HEK293 (cell line): Measurements from ENCODE around the gene TMEM121B.
A peak's percentile ranks its signal among the peaks of the same experiment; 100 is the strongest.

ENCODE experiments used
- CTCF ChIA-PET: fragments of 350-600 bp; formaldehyde crosslinking; extraction: SDS; loops from one replicate; lab custom pipeline; 2021; ENCODE audit warnings: antibody characterized with exemption; lab: Yijun Ruan, JAX
- POLR2A ChIA-PET: fragments of 300-600 bp; formaldehyde crosslinking; extraction: SDS; loops from one replicate; lab custom pipeline; 2020; ENCODE audit warnings: antibody characterized with exemption, inconsistent platforms; lab: Yijun Ruan, JAX
- H3K27ac ChIP-seq: fragments of 200-500 bp; sonication (Bioruptor generic); 2 replicates; pipeline ENCODE4 v1.5.1; 2014; ENCODE audit warnings: low read depth, low read length, control low read depth, inconsistent platforms; ENCODE audit errors: extremely low read depth
- H3K36me3 ChIP-seq, 2 experiments: fragments of 200-500 bp in 1 of 2; sonication (Bioruptor generic) in 1 of 2; 1 replicate in 1 of 2; 2 replicates in 1 of 2; pipeline ENCODE4 v1.5.1; 2014 to 2017; ENCODE audit warnings: inconsistent platforms in 2 of 2, low read length in 2 of 2; ENCODE audit not compliant: control insufficient read depth in 2 of 2, insufficient read depth in 1 of 2
- H3K4me1 ChIP-seq: fragments of 200-500 bp; sonication (Bioruptor generic); 2 replicates; pipeline ENCODE4 v1.5.1; 2014; ENCODE audit warnings: mild to moderate bottlenecking, low read length, inconsistent platforms; ENCODE audit not compliant: control insufficient read depth, insufficient read depth
- H3K4me3 ChIP-seq: 2 replicates; pipeline ENCODE4 v1.5.1; 2011; ENCODE audit warnings: low read depth, mild to moderate bottlenecking, control low read depth, low read length, moderate library complexity
- H3K9me3 ChIP-seq: fragments of 200-500 bp; sonication (Bioruptor generic); 2 replicates; pipeline ENCODE4 v1.5.1; 2014; ENCODE audit warnings: low read depth, low read length, inconsistent platforms; ENCODE audit not compliant: control insufficient read depth, insufficient read depth
- BCL11A ChIP-seq: fragments of 450-650 bp; formaldehyde crosslinking; IDR thresholded peaks from 2 replicates; pipeline ENCODE4 v1.5.1; 2016; ENCODE audit warnings: low read depth, missing biosample characterization, missing genetic modification characterization
- BCL11B ChIP-seq: fragments of 450-650 bp; formaldehyde crosslinking; IDR thresholded peaks from 2 replicates; pipeline ENCODE4 v1.5.1; 2016; ENCODE audit warnings: low read depth, missing biosample characterization, missing genetic modification characterization
- EGR2 ChIP-seq: fragments of 450-650 bp; formaldehyde crosslinking; IDR thresholded peaks from 2 replicates; pipeline ENCODE4 v1.5.1; 2016; ENCODE audit warnings: low read depth, missing biosample characterization, missing genetic modification characterization
- GLIS1 ChIP-seq: fragments of 450-650 bp; formaldehyde crosslinking; IDR thresholded peaks from 2 replicates; pipeline ENCODE4 v1.5.1; 2016; ENCODE audit warnings: missing biosample characterization, missing genetic modification characterization
- HOXD13 ChIP-seq: sonication (generic); formaldehyde crosslinking; IDR thresholded peaks from 2 replicates; pipeline ENCODE4 v1.8.0; 2022; ENCODE audit warnings: missing genetic modification reagents, borderline replicate concordance
- KLF1 ChIP-seq: fragments of 450-650 bp; formaldehyde crosslinking; IDR thresholded peaks from 2 replicates; pipeline ENCODE4 v1.5.1; 2016; ENCODE audit warnings: missing biosample characterization, missing genetic modification characterization
- KLF17 ChIP-seq: fragments of 450-650 bp; formaldehyde crosslinking; IDR thresholded peaks from 2 replicates; pipeline ENCODE4 v1.5.1; 2016; ENCODE audit warnings: missing biosample characterization, missing genetic modification characterization
- PRDM2 ChIP-seq: fragments of 450-650 bp; formaldehyde crosslinking; IDR thresholded peaks from 2 replicates; pipeline ENCODE4 v1.5.1; 2016; ENCODE audit warnings: missing biosample characterization, missing genetic modification characterization, borderline replicate concordance
- ZBTB20 ChIP-seq: fragments of 450-650 bp; formaldehyde crosslinking; IDR thresholded peaks from 2 replicates; pipeline ENCODE4 v1.5.1; 2016; ENCODE audit warnings: missing biosample characterization, missing genetic modification characterization
- ZFHX2 ChIP-seq: fragments of 450-650 bp; formaldehyde crosslinking; conservative IDR thresholded peaks from 2 replicates; pipeline ENCODE4 v1.5.1; 2016; ENCODE audit warnings: missing biosample characterization, missing genetic modification characterization
- ZIC2 ChIP-seq: fragments of 450-650 bp; formaldehyde crosslinking; IDR thresholded peaks from 2 replicates; pipeline ENCODE4 v1.5.1; 2016; ENCODE audit warnings: missing biosample characterization, missing genetic modification characterization
- ZNF132 ChIP-seq: fragments of 450-650 bp; formaldehyde crosslinking; IDR thresholded peaks from 2 replicates; pipeline ENCODE4 v1.5.1; 2017; ENCODE audit warnings: missing biosample characterization, missing genetic modification characterization, borderline replicate concordance
- ZNF202 ChIP-seq: fragments of 450-650 bp; formaldehyde crosslinking; IDR thresholded peaks from 2 replicates; pipeline ENCODE4 v1.5.1; 2016; ENCODE audit warnings: missing biosample characterization, missing genetic modification characterization, borderline replicate concordance
- ZNF214 ChIP-seq: fragments of 450-650 bp; formaldehyde crosslinking; IDR thresholded peaks from 2 replicates; pipeline ENCODE4 v1.5.1; 2017; ENCODE audit warnings: missing biosample characterization, mild to moderate bottlenecking, missing genetic modification characterization, borderline replicate concordance
- ZNF24 ChIP-seq: fragments of 450-650 bp; formaldehyde crosslinking; IDR thresholded peaks from 2 replicates; pipeline ENCODE4 v1.5.1; 2016; ENCODE audit warnings: missing biosample characterization, missing genetic modification characterization
- ZNF324 ChIP-seq: fragments of 450-650 bp; formaldehyde crosslinking; IDR thresholded peaks from 2 replicates; pipeline ENCODE4 v1.5.1; 2016; ENCODE audit warnings: missing biosample characterization, missing genetic modification characterization
- ZNF341 ChIP-seq: fragments of 450-650 bp; formaldehyde crosslinking; IDR thresholded peaks from 2 replicates; pipeline ENCODE4; 2016; ENCODE audit warnings: low read depth, missing biosample characterization, missing genetic modification characterization
- ZNF362 ChIP-seq: fragments of 450-650 bp; formaldehyde crosslinking; IDR thresholded peaks from 2 replicates; pipeline ENCODE4 v1.5.1; 2016; ENCODE audit warnings: missing biosample characterization, missing genetic modification characterization
- ZNF391 ChIP-seq: fragments of 450-650 bp; formaldehyde crosslinking; IDR thresholded peaks from 2 replicates; pipeline ENCODE4 v1.5.1; 2016; ENCODE audit warnings: low read depth, missing biosample characterization, missing genetic modification characterization, borderline replicate concordance
- ZNF510 ChIP-seq: fragments of 450-650 bp; formaldehyde crosslinking; IDR thresholded peaks from 2 replicates; pipeline ENCODE4 v1.5.1; 2018; ENCODE audit warnings: mild to moderate bottlenecking, missing genetic modification characterization, missing biosample characterization; ENCODE audit not compliant: insufficient replicate concordance
- ZNF610 ChIP-seq: fragments of 450-650 bp; formaldehyde crosslinking; IDR thresholded peaks from 2 replicates; pipeline ENCODE4 v1.5.1; 2016; ENCODE audit warnings: missing biosample characterization, missing genetic modification characterization, borderline replicate concordance
- ZNF692 ChIP-seq: fragments of 450-650 bp; formaldehyde crosslinking; IDR thresholded peaks from 2 replicates; pipeline ENCODE4 v1.5.1; 2016; ENCODE audit warnings: missing biosample characterization, missing genetic modification characterization
- ZNF785 ChIP-seq: fragments of 450-650 bp; formaldehyde crosslinking; IDR thresholded peaks from 2 replicates; pipeline ENCODE4 v1.5.1; 2016; ENCODE audit warnings: missing biosample characterization, missing genetic modification characterization
- ZNF792 ChIP-seq: fragments of 450-650 bp; formaldehyde crosslinking; IDR thresholded peaks from 2 replicates; pipeline ENCODE4 v1.5.1; 2016; ENCODE audit warnings: missing biosample characterization, missing genetic modification characterization

TMEM121B gene

GRCh38 chr22:17086296-17086695 is 34.9 kb downstream of the TMEM121B start:
- ChIA-PET CTCF (interaction anchor here (2.6 kb wide), 1 partner anchor 9 kb away, joined by 8 read pairs; no protein-coding TSS in a partner anchor), POLR2A (interaction anchor here (0.8 kb wide), 1 partner anchor 85 kb away, joined by 3 read pairs; no protein-coding TSS in a partner anchor)
- no peak overlapping the region for H3K27ac ChIP-seq
- no peaks in the 10 kb centered on the region for H3K36me3 ChIP-seq
- H3K4me3 ChIP-seq: no peak overlapping the region
- no peaks in the 10 kb centered on the region for H3K9me3 ChIP-seq
- TF ChIP-seq BCL11A (tag by site-specific recombination) (no peak), ZNF132 (no peak), HOXD13 (CRISPR knock-in tag) (no peak), BCL11B (tag by site-specific recombination) (no peak), ZNF202 (tag by site-specific recombination) (no peak), ZNF785 (no peak), ZNF692 (tag by site-specific recombination) (no peak), ZNF214 (tag by site-specific recombination) (no peak), ZNF792 (tag by site-specific recombination) (no peak), PRDM2 (tag by site-specific recombination) (no peak), ZNF362 (no peak)
- no peaks in the 10 kb centered on the region; the same call in 1 of the 2 replicates for H3K4me1 ChIP-seq

- H3K4me1 ChIP-seq: no peaks in the 10 kb centered on the region; the same call in 1 of the 2 replicates
- H3K27ac ChIP-seq: peak overlapping the region; percentile 53; the same call in 1 of the 2 replicates
- peak overlapping the region; percentile 65 for H3K4me3 ChIP-seq
- H3K9me3 ChIP-seq: no peaks in the 10 kb centered on the region
- CTCF ChIA-PET: interaction anchor here (0.5 to 2.6 kb wide), 3 partner anchors 10 to 86 kb away, joined by 3 to 8 read pairs (median 3); no protein-coding TSS in a partner anchor
- POLR2A ChIA-PET: interaction anchor here (0.8 kb wide), 1 partner anchor 86 kb away, joined by 3 read pairs; no protein-coding TSS in a partner anchor
- no peaks in the 10 kb centered on the region for H3K36me3 ChIP-seq
- TF ChIP-seq KLF1 (tag by site-specific recombination): no peak
- TF ChIP-seq ZNF324: no peak
- no peak for TF ChIP-seq ZNF510 (tag by site-specific recombination)
- TF ChIP-seq ZNF610 (tag by site-specific recombination): no peak
- peak; percentile 43; the same call in 1 of the 2 replicates for TF ChIP-seq ZBTB20 (tag by site-specific recombination)
- peak; percentile 26; the same call in 1 of the 2 replicates for TF ChIP-seq KLF17
- TF ChIP-seq EGR2 (tag by site-specific recombination): peak; percentile 31; the same call in 1 of the 2 replicates
- TF ChIP-seq ZNF24: no peak
- TF ChIP-seq ZFHX2: peak; percentile 57
- no peak; the same call in 1 of the 2 replicates for TF ChIP-seq ZIC2 (tag by site-specific recombination)
- no peak for TF ChIP-seq ZNF391 (tag by site-specific recombination)
- peak; percentile 7 for TF ChIP-seq ZNF341
- TF ChIP-seq GLIS1 (tag by site-specific recombination): no peak; the same call in 1 of the 2 replicates
Measured at GRCh38 chr22:17085277-17086181, 35.6 kb downstream of the TMEM121B start.
